ENCODE data around the gene PSMB9. TPM values are rescaled to one million over a fixed set of nuclear protein-coding genes. Genes with fewer than 3 reads are reported as not detected.

Gene PSMB9
- total and polyA plus RNA-seq, 2 experiments from 2014 or later: 3.3 TPM; not detected in 1

GRCh38 chr6:32836873-32837272, 17.1 kb upstream of the PSMB9 start:
- Histone ChIP-seq H3K27me3 (no peaks in the 10 kb centered on the region), H2AFZ (no peak overlapping the region), H3K9me2 (replicated peaks; ENCODE audit: insufficient read depth) (no peaks in the 10 kb centered on the region), H3K4me1 (ENCODE audit: insufficient read depth) (peaks cover 7% of the 10 kb centered on the region), H3K36me3 (replicated peaks; ENCODE audit: insufficient read depth, low read depth) (no peaks in the 10 kb centered on the region), H3K79me2 (no peaks in the 10 kb centered on the region), H3K4me3 (no peak overlapping the region), H4K20me1 (ENCODE audit: insufficient read depth, poor library complexity, severe bottlenecking) (no peaks in the 10 kb centered on the region), H3K27ac (no peak overlapping the region), H3K9me3 (ENCODE audit: low read depth) (no peaks in the 10 kb centered on the region), H3K4me2 (no peak overlapping the region)
- WGBS (ENCODE audit: low lambda C conversion rate, missing lambda C conversion rate): 84% methylated on average over 2 of the region's 2 CpGs
- DNase-seq (ENCODE audit: low spot score): no peak
- no peak for TF ChIP-seq CTCF (IDR thresholded peaks at IDR 0.05; ENCODE audit: poor library complexity)

- Histone ChIP-seq H3K9me3 (ENCODE audit: low read depth) (no peaks in the 10 kb centered on the region), H4K20me1 (ENCODE audit: insufficient read depth, poor library complexity, severe bottlenecking) (no peaks in the 10 kb centered on the region), H3K4me3 (peak overlapping the region; percentile 99), H3K79me2 (no peaks in the 10 kb centered on the region), H2AFZ (peak overlapping the region; percentile 99), H3K4me2 (peak overlapping the region; percentile 96), H3K36me3 (replicated peaks; ENCODE audit: insufficient read depth, low read depth) (no peaks in the 10 kb centered on the region), H3K9me2 (replicated peaks; ENCODE audit: insufficient read depth) (no peaks in the 10 kb centered on the region), H3K4me1 (ENCODE audit: insufficient read depth) (peaks cover 7% of the 10 kb centered on the region), H3K27me3 (no peaks in the 10 kb centered on the region), H3K27ac (peak overlapping the region; percentile 98)
- WGBS (ENCODE audit: low lambda C conversion rate, missing lambda C conversion rate): 51% methylated on average over 10 of the region's 12 CpGs
- no peak for DNase-seq (ENCODE audit: low spot score)
- TF ChIP-seq CTCF (IDR thresholded peaks at IDR 0.05; ENCODE audit: poor library complexity) (no peak), EZH2 (IDR thresholded peaks at IDR 0.05; ENCODE audit: borderline replicate concordance) (no peak), EZH2phosphoT487 (IDR thresholded peaks at IDR 0.05; ENCODE audit: low read depth, severe bottlenecking, unreplicated experiment) (no peak)
These were observed 16.3 kb upstream of the PSMB9 start for GRCh38 chr6:32837651-32838113.

- Histone ChIP-seq H3K27ac (peak within 1 kb of the TSS; percentile 98), H3K27me3 (no peaks in the 10 kb centered on the region), H3K4me1 (ENCODE audit: insufficient read depth) (peaks cover 7% of the 10 kb centered on the region), H3K9me2 (replicated peaks; ENCODE audit: insufficient read depth) (no peaks in the 10 kb centered on the region), H2AFZ (peak within 1 kb of the TSS; percentile 99), H3K79me2 (no peaks in the 10 kb centered on the region), H3K36me3 (replicated peaks; ENCODE audit: insufficient read depth, low read depth) (no peaks in the 10 kb centered on the region), H4K20me1 (ENCODE audit: insufficient read depth, poor library complexity, severe bottlenecking) (no peaks in the 10 kb centered on the region), H3K9me3 (ENCODE audit: low read depth) (no peaks in the 10 kb centered on the region), H3K4me2 (peak within 1 kb of the TSS; percentile 96), H3K4me3 (peak within 1 kb of the TSS; percentile 99)
- peak; percentile 96 for DNase-seq (ENCODE audit: low spot score)
- no peak for TF ChIP-seq EZH2phosphoT487 (IDR thresholded peaks at IDR 0.05; ENCODE audit: low read depth, severe bottlenecking, unreplicated experiment)
- peak; percentile 99 for TF ChIP-seq CTCF (IDR thresholded peaks at IDR 0.05; ENCODE audit: poor library complexity)
- under 1% methylated on average over 50 of the region's 57 CpGs for WGBS (ENCODE audit: low lambda C conversion rate, missing lambda C conversion rate)
These were observed 15.7 kb upstream of the PSMB9 start, which contains the start of gene TAP2 for GRCh38 chr6:32838114-32838958. TSS of gene TAP2 (minus strand) at chr6:32838739. CDS start at chr6:32838233, 506 bp downstream.
